HEK293 (cell line): Measurements from ENCODE around the gene ZNF862.

Source experiments
- CTCF ChIA-PET: fragments of 350-600 bp; formaldehyde crosslinking; extraction: SDS; loops from one replicate; lab custom pipeline; 2021; ENCODE audit warnings: antibody characterized with exemption; lab: Yijun Ruan, JAX
- POLR2A ChIA-PET: fragments of 300-600 bp; formaldehyde crosslinking; extraction: SDS; loops from one replicate; lab custom pipeline; 2020; ENCODE audit warnings: antibody characterized with exemption, inconsistent platforms; lab: Yijun Ruan, JAX
- H3K27ac ChIP-seq: fragments of 200-500 bp; sonication (Bioruptor generic); 2 replicates; pipeline ENCODE4 v1.5.1; 2014; ENCODE audit warnings: low read depth, low read length, control low read depth, inconsistent platforms; ENCODE audit errors: extremely low read depth
- H3K36me3 ChIP-seq, 2 experiments: fragments of 200-500 bp in 1 of 2; sonication (Bioruptor generic) in 1 of 2; 1 replicate in 1 of 2; 2 replicates in 1 of 2; pipeline ENCODE4 v1.5.1; 2014 to 2017; ENCODE audit warnings: inconsistent platforms in 2 of 2, low read length in 2 of 2; ENCODE audit not compliant: control insufficient read depth in 2 of 2, insufficient read depth in 1 of 2
- H3K4me1 ChIP-seq: fragments of 200-500 bp; sonication (Bioruptor generic); 2 replicates; pipeline ENCODE4 v1.5.1; 2014; ENCODE audit warnings: mild to moderate bottlenecking, low read length, inconsistent platforms; ENCODE audit not compliant: control insufficient read depth, insufficient read depth
- H3K4me3 ChIP-seq: 2 replicates; pipeline ENCODE4 v1.5.1; 2011; ENCODE audit warnings: low read depth, mild to moderate bottlenecking, control low read depth, low read length, moderate library complexity
- H3K9me3 ChIP-seq: fragments of 200-500 bp; sonication (Bioruptor generic); 2 replicates; pipeline ENCODE4 v1.5.1; 2014; ENCODE audit warnings: low read depth, low read length, inconsistent platforms; ENCODE audit not compliant: control insufficient read depth, insufficient read depth
- GLIS1 ChIP-seq: fragments of 450-650 bp; formaldehyde crosslinking; IDR thresholded peaks from 2 replicates; pipeline ENCODE4 v1.5.1; 2016; ENCODE audit warnings: missing biosample characterization, missing genetic modification characterization
- KLF1 ChIP-seq: fragments of 450-650 bp; formaldehyde crosslinking; IDR thresholded peaks from 2 replicates; pipeline ENCODE4 v1.5.1; 2016; ENCODE audit warnings: missing biosample characterization, missing genetic modification characterization
- KLF10 ChIP-seq: fragments of 450-650 bp; IDR thresholded peaks from 2 replicates; pipeline ENCODE4 v1.5.1; 2018; ENCODE audit warnings: missing biosample characterization, mild to moderate bottlenecking, missing genetic modification characterization
- RBAK ChIP-seq: fragments of 450-650 bp; formaldehyde crosslinking; IDR thresholded peaks from 2 replicates; pipeline ENCODE4 v1.5.1; 2016; ENCODE audit warnings: missing biosample characterization, missing genetic modification characterization
- YY1 ChIP-seq: fragments of 450-650 bp; formaldehyde crosslinking; IDR thresholded peaks from 2 replicates; pipeline ENCODE4 v1.5.1; 2018; ENCODE audit warnings: missing biosample characterization, missing genetic modification characterization
- ZIC2 ChIP-seq: fragments of 450-650 bp; formaldehyde crosslinking; IDR thresholded peaks from 2 replicates; pipeline ENCODE4 v1.5.1; 2016; ENCODE audit warnings: missing biosample characterization, missing genetic modification characterization
- ZNF394 ChIP-seq: fragments of 450-650 bp; formaldehyde crosslinking; IDR thresholded peaks from 2 replicates; pipeline ENCODE4 v1.5.1; 2016; ENCODE audit warnings: missing biosample characterization, missing genetic modification characterization, mild to moderate bottlenecking, moderate library complexity, borderline replicate concordance
- ZNF548 ChIP-seq: fragments of 450-650 bp; formaldehyde crosslinking; IDR thresholded peaks from 2 replicates; pipeline ENCODE4 v1.5.1; 2016; ENCODE audit warnings: missing biosample characterization, missing genetic modification characterization
- ZNF560 ChIP-seq: fragments of 450-650 bp; formaldehyde crosslinking; IDR thresholded peaks from 2 replicates; pipeline ENCODE4 v1.5.1; 2017; ENCODE audit warnings: missing biosample characterization, missing genetic modification characterization, borderline replicate concordance
- TF ChIP-seq, protein P1 (sequence below): fragments of 450-650 bp; formaldehyde crosslinking; IDR thresholded peaks from 2 replicates; pipeline ENCODE4 v1.5.1; 2016; ENCODE audit warnings: missing biosample characterization, missing genetic modification characterization
- TF ChIP-seq, protein P2 (sequence below): fragments of 450-650 bp; formaldehyde crosslinking; IDR thresholded peaks from 2 replicates; pipeline ENCODE4 v1.5.1; 2016; ENCODE audit warnings: missing biosample characterization, missing genetic modification characterization, low read depth
- TF ChIP-seq, protein P3 (sequence below): fragments of 450-650 bp; formaldehyde crosslinking; IDR thresholded peaks from 2 replicates; pipeline ENCODE4 v1.5.1; 2016; ENCODE audit warnings: missing biosample characterization, missing genetic modification characterization
- TF ChIP-seq, protein P4 (sequence below): IDR thresholded peaks from 2 replicates; pipeline ENCODE4 v1.6.1; 2011; ENCODE audit warnings: mild to moderate bottlenecking, low read depth, low read length, borderline replicate concordance
- TF ChIP-seq, protein P5 (sequence below): fragments of 450-650 bp; formaldehyde crosslinking; IDR thresholded peaks from 2 replicates; pipeline ENCODE4 v1.5.1; 2017; ENCODE audit warnings: missing biosample characterization, missing genetic modification characterization
- TF ChIP-seq, protein P6 (sequence below): fragments of 450-650 bp; formaldehyde crosslinking; IDR thresholded peaks from 2 replicates; pipeline ENCODE4 v1.5.0; 2017; ENCODE audit warnings: missing biosample characterization, missing genetic modification characterization, borderline replicate concordance
- TF ChIP-seq, protein P7 (sequence below): fragments of 450-650 bp; formaldehyde crosslinking; IDR thresholded peaks from 2 replicates; pipeline ENCODE4 v1.5.1; 2016; ENCODE audit warnings: missing biosample characterization, missing genetic modification characterization

The ZNF862 gene

DNA sequence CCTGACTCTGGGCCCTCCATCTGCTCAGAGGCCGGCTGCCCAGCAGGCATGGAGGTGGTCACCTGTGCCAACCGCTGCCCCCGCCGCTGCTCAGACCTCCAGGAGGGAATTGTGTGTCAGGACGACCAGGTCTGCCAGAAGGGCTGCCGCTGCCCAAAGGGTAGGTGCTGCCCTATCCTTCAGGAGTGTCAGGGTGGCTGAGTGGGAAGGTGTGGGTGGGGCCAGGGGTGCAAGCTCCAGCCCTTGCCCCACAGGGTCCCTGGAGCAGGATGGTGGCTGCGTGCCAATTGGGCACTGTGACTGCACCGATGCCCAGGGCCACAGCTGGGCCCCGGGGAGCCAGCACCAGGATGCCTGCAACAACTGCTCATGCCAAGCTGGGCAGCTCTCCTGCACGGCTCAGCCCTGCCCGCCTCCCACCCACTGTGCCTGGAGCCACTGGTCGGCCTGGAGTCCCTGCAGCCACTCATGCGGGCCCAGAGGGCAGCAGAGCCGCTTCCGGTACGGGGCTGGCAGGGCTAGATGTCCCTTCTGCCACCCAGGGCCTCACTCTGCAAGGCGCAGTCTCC, 17.5 kb upstream of the ZNF862 start:
- TF ChIP-seq, protein P1, sequence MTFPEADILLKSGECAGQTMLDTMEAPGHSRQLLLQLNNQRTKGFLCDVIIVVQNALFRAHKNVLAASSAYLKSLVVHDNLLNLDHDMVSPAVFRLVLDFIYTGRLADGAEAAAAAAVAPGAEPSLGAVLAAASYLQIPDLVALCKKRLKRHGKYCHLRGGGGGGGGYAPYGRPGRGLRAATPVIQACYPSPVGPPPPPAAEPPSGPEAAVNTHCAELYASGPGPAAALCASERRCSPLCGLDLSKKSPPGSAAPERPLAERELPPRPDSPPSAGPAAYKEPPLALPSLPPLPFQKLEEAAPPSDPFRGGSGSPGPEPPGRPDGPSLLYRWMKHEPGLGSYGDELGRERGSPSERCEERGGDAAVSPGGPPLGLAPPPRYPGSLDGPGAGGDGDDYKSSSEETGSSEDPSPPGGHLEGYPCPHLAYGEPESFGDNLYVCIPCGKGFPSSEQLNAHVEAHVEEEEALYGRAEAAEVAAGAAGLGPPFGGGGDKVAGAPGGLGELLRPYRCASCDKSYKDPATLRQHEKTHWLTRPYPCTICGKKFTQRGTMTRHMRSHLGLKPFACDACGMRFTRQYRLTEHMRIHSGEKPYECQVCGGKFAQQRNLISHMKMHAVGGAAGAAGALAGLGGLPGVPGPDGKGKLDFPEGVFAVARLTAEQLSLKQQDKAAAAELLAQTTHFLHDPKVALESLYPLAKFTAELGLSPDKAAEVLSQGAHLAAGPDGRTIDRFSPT: peak; percentile 14; the same call in 1 of the 2 replicates
- TF ChIP-seq RBAK (tag by site-specific recombination) (no peak), ZIC2 (peak; percentile 8; the same call in 1 of the 2 replicates)
- TF ChIP-seq, protein P2, sequence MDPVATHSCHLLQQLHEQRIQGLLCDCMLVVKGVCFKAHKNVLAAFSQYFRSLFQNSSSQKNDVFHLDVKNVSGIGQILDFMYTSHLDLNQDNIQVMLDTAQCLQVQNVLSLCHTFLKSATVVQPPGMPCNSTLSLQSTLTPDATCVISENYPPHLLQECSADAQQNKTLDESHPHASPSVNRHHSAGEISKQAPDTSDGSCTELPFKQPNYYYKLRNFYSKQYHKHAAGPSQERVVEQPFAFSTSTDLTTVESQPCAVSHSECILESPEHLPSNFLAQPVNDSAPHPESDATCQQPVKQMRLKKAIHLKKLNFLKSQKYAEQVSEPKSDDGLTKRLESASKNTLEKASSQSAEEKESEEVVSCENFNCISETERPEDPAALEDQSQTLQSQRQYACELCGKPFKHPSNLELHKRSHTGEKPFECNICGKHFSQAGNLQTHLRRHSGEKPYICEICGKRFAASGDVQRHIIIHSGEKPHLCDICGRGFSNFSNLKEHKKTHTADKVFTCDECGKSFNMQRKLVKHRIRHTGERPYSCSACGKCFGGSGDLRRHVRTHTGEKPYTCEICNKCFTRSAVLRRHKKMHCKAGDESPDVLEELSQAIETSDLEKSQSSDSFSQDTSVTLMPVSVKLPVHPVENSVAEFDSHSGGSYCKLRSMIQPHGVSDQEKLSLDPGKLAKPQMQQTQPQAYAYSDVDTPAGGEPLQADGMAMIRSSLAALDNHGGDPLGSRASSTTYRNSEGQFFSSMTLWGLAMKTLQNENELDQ: no peak
- Histone ChIP-seq H3K4me1 (no peaks in the 10 kb centered on the region), H3K36me3 (no peaks in the 10 kb centered on the region), H3K27ac (no peak overlapping the region), H3K9me3 (no peaks in the 10 kb centered on the region), H3K4me3 (no peak overlapping the region)
- CTCF ChIA-PET: interaction anchor here (0.7 to 1.3 kb wide), 2 partner anchors 13 to 35 kb away, joined by 4 to 5 read pairs; no protein-coding TSS in a partner anchor
- POLR2A ChIA-PET: no interaction called here

DNA sequence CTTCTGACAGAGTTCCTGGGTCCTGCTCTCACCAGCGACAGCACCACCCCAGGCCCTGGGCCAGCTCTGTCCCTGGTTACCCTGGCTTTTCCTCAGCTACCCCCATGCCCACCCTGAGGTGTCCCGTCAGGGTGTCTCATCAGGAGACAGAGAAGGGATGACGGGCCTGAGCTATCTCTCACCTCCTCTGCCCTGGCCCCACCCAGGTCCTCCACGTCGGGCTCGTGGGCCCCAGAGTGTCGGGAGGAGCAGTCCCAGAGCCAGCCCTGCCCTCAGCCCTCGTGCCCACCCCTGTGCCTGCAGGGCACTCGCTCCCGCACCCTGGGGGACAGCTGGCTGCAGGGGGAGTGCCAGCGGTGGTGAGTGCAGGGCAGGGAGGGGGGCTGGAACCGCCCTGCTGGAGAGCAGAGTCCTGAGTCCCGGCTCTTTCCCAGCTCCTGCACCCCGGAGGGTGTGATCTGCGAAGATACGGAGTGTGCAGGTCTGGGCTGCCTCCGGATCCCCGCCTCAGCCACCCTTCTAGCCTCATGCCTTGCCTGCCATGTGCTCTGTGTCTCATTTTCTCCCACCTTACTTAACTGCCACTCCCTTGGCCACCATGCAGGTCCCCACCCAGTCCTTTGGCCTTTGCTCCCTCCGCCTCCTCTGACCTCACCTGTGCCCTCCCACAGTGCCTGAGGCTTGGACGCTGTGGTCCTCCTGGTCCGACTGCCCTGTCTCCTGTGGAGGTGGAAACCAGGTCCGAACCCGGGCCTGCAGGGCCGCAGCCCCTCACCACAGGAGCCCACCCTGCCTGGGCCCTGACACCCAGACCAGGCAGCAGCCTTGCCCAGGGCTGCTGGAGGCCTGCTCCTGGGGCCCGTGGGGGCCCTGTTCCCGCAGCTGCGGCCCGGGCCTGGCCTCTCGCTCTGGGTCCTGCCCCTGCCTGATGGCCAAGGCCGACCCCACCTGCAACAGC, 16.7 kb upstream of the ZNF862 start:
- Histone ChIP-seq H3K9me3 (no peaks in the 10 kb centered on the region), H3K27ac (no peak overlapping the region), H3K4me3 (no peak overlapping the region), H3K36me3 (no peaks in the 10 kb centered on the region), H3K4me1 (no peaks in the 10 kb centered on the region)
- peak; percentile 26; the same call in 1 of the 2 replicates for TF ChIP-seq KLF1 (tag by site-specific recombination)
- TF ChIP-seq, protein P3, sequence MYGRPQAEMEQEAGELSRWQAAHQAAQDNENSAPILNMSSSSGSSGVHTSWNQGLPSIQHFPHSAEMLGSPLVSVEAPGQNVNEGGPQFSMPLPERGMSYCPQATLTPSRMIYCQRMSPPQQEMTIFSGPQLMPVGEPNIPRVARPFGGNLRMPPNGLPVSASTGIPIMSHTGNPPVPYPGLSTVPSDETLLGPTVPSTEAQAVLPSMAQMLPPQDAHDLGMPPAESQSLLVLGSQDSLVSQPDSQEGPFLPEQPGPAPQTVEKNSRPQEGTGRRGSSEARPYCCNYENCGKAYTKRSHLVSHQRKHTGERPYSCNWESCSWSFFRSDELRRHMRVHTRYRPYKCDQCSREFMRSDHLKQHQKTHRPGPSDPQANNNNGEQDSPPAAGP (tag by site-specific recombination): peak; percentile 39; the same call in 1 of the 2 replicates
- TF ChIP-seq, protein P4, sequence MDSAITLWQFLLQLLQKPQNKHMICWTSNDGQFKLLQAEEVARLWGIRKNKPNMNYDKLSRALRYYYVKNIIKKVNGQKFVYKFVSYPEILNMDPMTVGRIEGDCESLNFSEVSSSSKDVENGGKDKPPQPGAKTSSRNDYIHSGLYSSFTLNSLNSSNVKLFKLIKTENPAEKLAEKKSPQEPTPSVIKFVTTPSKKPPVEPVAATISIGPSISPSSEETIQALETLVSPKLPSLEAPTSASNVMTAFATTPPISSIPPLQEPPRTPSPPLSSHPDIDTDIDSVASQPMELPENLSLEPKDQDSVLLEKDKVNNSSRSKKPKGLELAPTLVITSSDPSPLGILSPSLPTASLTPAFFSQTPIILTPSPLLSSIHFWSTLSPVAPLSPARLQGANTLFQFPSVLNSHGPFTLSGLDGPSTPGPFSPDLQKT: no peak
- TF ChIP-seq, protein P5, sequence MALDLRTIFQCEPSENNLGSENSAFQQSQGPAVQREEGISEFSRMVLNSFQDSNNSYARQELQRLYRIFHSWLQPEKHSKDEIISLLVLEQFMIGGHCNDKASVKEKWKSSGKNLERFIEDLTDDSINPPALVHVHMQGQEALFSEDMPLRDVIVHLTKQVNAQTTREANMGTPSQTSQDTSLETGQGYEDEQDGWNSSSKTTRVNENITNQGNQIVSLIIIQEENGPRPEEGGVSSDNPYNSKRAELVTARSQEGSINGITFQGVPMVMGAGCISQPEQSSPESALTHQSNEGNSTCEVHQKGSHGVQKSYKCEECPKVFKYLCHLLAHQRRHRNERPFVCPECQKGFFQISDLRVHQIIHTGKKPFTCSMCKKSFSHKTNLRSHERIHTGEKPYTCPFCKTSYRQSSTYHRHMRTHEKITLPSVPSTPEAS (tag by site-specific recombination): no peak
- ChIA-PET CTCF (interaction anchor here (1.3 kb wide), 1 partner anchor 14 kb away, joined by 5 read pairs; no protein-coding TSS in a partner anchor), POLR2A (no interaction called here)

DNA sequence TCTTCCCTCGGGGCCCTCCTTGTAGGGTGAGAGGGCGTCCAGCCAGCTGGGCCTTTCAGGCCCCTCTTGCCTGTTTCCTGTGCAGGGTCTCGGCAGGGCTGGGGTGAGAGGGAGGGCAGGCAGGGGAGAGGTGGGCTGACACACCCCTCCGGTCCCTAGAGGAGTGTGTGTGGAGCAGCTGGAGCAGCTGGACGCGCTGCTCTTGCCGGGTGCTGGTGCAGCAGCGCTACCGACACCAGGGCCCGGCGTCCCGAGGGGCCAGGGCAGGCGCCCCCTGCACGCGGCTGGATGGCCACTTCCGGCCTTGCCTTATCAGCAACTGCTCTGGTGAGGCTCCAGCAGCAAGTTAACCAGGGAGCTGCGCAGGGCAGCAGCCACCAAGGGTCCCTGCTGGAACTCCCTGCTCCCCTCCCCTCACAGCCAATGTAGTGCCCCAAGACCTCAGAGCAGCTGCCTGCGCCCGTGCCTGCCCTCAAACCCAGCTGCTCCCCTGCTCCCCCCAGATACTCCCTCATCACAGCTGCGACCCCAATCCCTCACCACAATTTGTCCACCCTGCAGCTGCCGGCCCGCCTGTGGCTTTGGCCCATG, 15.7 kb upstream of the ZNF862 start:
- H3K9me3 ChIP-seq: no peaks in the 10 kb centered on the region
- TF ChIP-seq, protein P6, sequence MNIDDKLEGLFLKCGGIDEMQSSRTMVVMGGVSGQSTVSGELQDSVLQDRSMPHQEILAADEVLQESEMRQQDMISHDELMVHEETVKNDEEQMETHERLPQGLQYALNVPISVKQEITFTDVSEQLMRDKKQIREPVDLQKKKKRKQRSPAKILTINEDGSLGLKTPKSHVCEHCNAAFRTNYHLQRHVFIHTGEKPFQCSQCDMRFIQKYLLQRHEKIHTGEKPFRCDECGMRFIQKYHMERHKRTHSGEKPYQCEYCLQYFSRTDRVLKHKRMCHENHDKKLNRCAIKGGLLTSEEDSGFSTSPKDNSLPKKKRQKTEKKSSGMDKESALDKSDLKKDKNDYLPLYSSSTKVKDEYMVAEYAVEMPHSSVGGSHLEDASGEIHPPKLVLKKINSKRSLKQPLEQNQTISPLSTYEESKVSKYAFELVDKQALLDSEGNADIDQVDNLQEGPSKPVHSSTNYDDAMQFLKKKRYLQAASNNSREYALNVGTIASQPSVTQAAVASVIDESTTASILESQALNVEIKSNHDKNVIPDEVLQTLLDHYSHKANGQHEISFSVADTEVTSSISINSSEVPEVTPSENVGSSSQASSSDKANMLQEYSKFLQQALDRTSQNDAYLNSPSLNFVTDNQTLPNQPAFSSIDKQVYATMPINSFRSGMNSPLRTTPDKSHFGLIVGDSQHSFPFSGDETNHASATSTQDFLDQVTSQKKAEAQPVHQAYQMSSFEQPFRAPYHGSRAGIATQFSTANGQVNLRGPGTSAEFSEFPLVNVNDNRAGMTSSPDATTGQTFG (tag by site-specific recombination): no peak
- TF ChIP-seq ZNF394 (tag by site-specific recombination) (peak; percentile 84; the same call in 1 of the 2 replicates), ZNF560 (tag by site-specific recombination) (no peak), YY1 (tag by site-specific recombination) (no peak), KLF10 (no peak), GLIS1 (tag by site-specific recombination) (no peak), ZNF548 (no peak)
- TF ChIP-seq, protein P7, sequence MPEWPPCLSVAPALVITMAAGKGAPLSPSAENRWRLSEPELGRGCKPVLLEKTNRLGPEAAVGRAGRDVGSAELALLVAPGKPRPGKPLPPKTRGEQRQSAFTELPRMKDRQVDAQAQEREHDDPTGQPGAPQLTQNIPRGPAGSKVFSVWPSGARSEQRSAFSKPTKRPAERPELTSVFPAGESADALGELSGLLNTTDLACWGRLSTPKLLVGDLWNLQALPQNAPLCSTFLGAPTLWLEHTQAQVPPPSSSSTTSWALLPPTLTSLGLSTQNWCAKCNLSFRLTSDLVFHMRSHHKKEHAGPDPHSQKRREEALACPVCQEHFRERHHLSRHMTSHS (tag by site-specific recombination): no peak
- TF ChIP-seq, all 188 proteins: peak for 1
- CTCF ChIA-PET: no interaction called here
- Histone ChIP-seq H3K4me3 (no peak overlapping the region), H3K4me1 (no peaks in the 10 kb centered on the region), H3K36me3 (no peaks in the 10 kb centered on the region), H3K27ac (no peak overlapping the region)
- POLR2A ChIA-PET: no interaction called here
